HG03039 (cell line): ENCODE data around the gene PARP14.
"Not testable (repeated sequence)": the region's sequence is repeated elsewhere in the genome, so short reads cannot be mapped to it uniquely, and the experiment has no call there.

ENCODE experiments used
- ATAC-seq: cut with Tn5 transposase; IDR thresholded peaks from one replicate; pipeline ENCODE4 v1.9.1; 2021; ENCODE audit warnings: mild to moderate bottlenecking, moderate library complexity; ENCODE audit not compliant: unreplicated experiment

PARP14 gene, protein sequence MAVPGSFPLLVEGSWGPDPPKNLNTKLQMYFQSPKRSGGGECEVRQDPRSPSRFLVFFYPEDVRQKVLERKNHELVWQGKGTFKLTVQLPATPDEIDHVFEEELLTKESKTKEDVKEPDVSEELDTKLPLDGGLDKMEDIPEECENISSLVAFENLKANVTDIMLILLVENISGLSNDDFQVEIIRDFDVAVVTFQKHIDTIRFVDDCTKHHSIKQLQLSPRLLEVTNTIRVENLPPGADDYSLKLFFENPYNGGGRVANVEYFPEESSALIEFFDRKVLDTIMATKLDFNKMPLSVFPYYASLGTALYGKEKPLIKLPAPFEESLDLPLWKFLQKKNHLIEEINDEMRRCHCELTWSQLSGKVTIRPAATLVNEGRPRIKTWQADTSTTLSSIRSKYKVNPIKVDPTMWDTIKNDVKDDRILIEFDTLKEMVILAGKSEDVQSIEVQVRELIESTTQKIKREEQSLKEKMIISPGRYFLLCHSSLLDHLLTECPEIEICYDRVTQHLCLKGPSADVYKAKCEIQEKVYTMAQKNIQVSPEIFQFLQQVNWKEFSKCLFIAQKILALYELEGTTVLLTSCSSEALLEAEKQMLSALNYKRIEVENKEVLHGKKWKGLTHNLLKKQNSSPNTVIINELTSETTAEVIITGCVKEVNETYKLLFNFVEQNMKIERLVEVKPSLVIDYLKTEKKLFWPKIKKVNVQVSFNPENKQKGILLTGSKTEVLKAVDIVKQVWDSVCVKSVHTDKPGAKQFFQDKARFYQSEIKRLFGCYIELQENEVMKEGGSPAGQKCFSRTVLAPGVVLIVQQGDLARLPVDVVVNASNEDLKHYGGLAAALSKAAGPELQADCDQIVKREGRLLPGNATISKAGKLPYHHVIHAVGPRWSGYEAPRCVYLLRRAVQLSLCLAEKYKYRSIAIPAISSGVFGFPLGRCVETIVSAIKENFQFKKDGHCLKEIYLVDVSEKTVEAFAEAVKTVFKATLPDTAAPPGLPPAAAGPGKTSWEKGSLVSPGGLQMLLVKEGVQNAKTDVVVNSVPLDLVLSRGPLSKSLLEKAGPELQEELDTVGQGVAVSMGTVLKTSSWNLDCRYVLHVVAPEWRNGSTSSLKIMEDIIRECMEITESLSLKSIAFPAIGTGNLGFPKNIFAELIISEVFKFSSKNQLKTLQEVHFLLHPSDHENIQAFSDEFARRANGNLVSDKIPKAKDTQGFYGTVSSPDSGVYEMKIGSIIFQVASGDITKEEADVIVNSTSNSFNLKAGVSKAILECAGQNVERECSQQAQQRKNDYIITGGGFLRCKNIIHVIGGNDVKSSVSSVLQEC (N-terminal part only)

DNA sequence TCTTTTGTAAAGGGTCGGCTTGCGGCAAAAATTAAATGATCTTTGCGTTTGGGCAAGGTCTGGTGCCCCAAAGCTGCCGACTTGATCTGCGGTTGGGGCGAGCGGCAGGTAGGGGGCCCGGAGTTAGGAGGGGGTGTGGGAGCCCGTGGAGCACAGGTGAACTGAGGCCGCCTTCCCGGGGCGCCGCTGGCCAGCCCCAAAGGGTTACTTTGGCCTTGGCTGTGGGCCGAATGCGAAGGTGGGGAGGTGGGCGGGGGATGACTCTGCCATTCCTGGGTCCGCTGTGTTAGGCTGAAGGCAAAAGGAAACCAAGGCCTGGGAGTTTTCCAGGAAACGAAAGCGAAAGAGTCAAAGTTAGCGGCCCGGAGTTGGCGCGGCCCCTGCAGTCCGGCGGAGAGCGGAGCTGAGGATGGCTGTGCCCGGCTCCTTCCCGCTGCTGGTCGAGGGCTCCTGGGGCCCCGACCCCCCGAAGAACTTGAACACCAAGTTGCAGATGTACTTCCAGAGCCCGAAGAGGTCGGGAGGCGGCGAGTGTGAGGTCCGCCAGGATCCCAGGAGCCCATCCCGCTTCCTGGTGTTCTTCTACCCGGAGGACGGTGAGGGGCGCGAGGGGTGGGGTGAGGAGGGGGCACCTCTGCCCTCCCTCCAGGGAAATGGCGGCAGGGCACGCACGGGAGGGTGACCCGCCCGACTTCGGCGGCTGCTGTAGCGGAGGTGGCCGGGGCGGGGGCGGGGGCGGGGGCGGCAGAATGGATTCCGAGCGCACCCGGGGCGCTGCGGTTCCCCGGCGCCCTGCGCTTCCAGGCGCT, at the start of gene PARP14:
PARP14 (plus strand) TSS at position 365 of the 809 bp plus-strand sequence; CDS start at position 410, 45 bp downstream.
- peak; percentile 55 for ATAC-seq

DNA sequence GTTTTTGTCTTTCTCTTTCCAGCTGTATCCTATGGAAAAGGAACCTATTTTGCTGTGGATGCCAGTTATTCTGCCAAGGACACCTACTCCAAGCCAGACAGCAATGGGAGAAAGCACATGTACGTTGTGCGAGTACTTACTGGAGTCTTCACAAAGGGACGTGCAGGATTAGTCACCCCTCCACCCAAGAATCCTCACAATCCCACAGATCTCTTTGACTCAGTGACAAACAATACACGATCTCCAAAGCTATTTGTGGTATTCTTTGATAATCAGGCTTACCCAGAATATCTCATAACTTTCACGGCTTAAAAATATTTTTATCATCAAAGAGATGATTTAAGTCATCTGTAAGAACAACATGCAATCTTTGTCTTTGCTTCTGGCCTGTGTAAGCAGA, 44.9 kb upstream of the PARP14 start:
- no peak for ATAC-seq

DNA sequence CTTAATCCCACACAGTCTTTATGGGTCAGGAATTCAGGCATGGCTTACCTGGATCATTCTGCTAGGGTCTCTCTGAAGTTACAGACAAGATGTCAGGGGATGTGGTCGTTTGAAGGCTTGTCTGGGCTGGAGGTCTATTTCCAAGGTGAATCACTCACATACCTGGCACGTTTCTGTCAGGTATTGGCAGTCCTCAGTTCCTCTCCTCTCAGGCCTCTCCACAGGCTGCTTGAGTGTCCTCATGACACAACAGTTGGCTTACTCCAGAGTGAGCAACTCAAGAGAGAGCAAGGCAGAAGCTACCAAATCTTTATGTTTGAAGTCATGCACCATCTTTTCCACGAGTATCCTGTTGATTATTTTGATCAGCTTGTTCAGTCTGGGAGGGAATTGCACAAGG, 43.9 kb upstream of the PARP14 start:
- no peak for ATAC-seq

DNA sequence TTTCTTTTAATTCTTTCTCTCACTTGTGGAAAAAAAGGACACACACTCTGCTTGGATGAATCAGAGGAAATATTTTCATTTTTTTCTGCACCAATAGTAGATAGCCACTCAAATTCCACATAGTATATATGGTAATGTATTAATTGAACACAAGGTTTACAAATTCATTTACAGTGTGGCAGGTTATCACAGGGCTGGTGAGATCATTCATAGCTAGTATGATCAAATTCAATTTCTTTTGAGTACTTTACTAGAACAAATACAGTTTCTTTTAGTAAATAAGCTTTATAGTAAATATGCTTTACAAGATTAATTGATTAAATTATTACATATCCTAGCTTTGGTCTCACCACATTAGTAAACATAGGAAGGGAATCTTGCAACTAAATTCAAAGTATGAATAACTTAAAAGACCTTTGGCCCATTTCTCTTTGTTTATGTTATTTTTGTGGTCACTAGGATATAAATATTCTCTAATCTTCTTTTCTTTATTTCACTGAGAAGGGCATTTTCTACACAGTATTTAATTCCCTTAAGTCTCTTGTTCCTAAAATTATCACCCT, 40.1 kb upstream of the PARP14 start:
- ATAC-seq = no peak

DNA sequence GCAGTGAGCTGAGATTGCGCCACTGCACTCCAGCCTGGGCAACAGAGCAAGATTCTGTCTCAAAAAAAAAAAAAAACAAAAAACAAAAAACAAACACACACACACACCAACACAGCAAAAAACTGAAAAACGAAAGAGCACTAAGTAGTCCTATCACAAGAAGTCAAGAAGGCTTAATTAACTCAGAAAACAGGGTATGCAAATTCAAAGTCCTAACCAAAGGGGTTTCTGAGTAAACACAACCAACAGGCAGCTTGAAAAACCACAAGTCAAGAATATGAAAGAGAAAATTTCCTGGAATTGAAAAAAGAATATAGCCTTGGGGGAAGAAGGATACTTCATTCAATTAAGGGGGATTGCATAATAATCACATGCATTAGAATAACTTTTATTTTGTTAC, 37.7 kb upstream of the PARP14 start:
- peak; percentile 79 for ATAC-seq

DNA sequence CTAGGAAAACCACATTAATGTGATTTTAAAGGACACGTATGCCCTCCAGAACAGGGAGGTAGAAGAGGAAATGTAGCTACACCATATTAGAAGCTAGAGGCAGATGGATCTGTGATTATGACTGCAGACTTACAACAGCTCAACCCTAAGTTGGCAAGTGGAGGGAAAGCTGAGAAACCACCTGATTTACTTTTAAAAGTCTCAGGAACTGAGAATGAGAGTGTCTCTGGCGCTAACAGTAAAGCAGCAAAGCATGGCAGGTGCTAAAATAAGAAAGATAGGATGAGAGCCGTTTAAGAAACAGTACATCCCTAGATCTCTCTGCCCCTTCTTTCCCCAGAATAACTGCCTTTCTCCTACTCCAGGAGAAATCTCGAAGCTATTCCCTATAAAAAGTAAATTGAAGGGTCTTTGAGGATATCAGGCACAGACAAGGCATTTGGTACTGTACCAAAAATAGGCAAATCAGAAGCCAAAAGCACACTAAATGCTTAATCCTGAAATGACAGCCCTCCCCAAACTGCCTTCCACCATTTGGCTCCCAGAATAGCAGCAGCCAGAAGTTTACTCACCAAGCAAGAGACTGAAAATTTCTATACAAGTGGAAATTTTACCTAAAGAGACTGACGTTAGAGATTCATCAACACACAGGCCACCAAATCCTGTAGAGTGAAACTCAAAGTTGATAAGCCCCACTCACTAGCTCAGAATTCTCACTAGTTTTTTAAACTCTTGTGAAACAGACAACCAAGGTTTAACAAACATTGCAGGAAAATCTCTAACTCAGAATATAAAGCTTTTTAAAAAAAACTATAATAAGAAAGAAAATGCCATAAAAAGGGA, 34.3 kb upstream of the PARP14 start:
- ATAC-seq = no peak

DNA sequence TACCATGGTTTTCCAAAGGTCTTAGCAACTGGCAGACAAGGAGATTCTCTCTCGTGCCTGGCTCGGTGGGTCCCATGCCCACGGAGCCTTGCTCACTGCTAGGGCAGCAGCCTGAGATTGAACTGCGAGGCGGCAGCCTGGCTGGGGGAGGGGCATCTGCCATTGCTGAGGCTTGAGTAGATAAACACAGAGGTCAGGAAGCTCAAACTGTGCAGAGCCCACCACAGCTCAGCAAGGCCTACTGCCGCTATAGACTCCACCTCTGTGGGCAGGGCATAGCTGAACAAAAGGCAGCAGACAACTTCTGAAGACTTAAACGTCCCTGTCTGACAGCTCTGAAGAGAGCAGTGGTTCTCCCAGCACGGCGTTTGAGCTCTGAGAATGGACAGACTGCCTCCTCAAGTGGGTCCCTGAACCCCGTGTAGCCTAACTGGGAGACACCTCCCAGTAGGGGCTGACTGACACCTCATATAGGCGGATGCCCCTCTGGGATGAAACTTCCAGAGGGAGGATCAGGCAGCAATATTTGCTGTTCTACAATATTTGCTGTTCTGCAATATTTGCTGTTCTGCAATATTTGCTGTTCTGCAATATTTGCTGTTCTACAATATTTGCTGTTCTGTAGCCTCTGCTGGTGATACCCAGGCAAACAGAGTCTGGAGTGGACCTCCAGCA, 29.3 kb upstream of the PARP14 start:
- ATAC-seq = not testable (repeated sequence)

DNA sequence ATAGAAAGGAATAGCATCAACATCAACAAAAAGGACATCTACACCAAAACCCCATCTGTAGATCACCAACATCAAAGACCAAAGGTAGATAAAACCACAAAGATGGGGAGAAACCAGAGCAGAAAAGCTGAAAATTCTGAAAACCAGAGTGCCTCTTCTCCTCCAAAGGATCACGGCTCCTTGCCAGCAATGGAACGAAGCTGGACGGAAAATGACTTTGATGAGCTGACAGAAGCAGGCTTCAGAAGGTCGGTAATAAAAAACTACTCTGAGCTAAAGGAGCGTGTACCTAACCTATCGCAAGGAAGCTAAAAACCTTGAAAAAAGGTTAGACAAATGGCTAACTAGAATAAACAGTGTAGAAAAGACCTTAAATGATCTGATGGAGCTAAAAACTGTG, 28.7 kb upstream of the PARP14 start:
- not testable (repeated sequence) for ATAC-seq

DNA sequence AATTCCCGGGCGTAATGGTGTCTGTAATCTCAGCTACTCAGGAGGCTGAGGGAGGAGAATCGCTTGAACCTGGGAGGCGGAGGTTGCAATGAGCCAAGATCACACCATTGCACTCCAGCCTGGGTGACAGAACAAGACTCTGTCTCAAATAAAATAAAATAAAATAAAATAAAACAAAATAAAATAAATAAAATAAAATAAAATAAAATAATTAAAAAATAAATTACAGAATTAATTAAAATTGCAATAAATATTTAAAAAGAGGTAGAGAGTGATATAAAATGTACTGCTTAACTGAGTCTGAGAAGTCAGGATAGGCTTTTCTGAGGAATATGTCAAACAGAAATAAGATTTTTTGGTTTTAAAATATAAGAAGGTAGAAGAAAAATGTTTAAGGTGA, 22.3 kb upstream of the PARP14 start:
- ATAC-seq = not testable (repeated sequence)

DNA sequence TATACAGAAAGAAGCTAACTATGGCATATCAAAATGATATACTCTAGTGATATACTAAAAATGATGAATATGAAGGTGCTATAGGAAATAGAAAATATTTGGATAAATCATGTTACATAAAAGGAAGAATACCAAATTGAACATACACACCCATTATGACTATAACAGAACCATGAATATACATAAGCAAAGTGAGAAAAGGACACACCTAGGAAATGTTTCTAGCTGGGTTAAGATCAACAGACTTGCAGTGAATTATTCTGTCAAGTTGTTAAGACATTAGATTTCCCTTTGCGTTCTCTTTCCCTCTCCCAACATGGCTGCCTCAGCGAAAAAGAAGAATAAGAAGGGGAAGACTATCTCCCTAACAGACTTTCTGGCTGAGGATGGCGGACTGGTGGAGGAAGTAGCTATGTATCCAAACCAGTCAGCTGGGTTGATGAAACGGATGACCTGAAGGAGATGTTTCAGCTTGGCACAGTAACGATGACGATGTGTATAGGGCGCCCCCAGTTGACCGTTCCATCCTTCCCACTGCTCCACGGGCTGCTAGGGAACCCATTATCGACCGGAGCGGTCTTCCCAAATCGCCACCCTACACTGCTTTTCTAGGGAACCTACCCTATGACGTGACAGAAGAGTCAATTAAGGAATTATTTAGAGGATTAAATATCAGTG, 20.2 kb upstream of the PARP14 start:
- ATAC-seq = no peak

DNA sequence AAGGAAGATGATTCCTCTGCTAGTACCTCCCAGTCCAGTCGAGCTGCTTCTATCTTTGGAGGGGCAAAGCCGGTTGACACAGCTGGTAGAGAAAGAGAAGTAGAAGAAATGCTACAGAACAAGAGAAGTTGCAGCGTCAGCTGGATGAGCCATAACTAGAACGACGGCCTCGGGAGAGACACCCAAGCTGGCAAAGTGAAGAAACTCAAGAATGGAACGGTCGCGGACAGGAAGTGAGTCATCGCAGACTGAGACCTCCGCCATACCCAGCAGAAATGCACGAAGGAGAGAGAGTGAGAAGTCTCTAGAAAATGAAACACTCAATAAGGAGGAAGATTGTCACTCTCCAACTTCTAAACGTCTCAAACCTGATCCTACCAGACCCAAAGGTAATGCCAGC, 19.0 kb upstream of the PARP14 start:
- ATAC-seq = no peak

DNA sequence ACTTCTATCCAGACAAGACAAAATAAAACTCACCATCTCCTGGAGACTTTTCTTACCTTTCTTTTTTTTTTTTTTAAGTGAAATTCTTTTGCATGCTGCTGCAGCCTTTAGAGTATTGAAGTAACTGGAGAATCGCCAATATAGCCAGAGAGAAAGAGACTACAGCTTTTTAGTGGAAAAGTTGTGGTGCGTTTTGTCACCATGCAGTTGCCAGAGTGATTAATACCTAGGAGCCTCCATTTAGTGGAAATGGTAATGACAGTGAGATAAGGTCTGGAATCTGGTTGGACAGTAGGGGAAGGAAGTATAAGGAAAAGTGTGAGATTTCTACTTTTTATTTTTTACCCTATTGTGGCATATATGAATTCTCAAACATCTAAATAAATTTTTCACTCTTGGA, 18.1 kb upstream of the PARP14 start:
- ATAC-seq = no peak

DNA sequence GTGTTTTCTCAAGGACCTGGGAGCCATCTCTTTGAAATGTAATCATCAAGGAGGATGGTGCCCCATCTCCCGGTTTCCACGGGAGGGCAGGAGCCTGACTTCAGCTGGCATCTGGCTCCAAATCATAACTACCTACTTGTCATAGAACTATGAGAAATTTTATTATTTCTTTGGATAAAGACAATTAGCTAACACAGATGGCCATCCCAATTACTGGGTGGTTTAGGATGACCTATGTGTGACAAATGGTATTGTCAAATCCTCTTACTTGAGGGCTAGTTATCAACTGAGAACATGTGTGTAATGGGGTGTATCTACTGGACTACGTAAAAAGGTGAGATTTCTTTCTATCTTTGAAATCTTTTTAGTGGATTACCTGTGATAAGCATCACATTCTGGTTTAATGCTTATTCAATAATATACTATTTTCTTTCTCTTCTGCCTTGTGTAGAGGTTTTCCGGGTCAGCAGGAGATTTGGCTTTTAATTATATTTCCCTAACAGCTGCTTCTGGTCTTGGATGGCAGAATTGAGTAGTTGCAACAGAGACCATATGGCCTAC, 15.3 kb upstream of the PARP14 start:
- ATAC-seq = no peak

DNA sequence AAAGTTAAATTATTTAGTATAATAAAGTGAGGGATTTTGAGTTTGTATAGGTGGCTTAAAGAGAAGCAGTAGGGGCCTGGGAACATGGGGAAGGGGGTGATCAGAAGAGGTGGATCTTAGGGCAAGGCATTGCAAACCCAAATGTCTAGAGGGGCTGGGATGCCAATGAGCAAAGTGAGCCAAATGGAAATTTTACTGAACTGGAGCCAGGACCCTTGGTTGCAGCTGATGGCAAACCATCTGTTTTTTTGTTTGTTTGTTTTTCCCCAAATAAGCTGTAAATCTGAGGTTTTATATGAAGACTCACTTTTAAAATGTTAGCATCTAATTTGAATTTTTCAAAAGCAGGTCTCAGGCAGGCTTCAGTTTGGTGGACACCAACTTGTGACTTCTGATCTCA, 14.8 kb upstream of the PARP14 start:
- ATAC-seq = no peak

DNA sequence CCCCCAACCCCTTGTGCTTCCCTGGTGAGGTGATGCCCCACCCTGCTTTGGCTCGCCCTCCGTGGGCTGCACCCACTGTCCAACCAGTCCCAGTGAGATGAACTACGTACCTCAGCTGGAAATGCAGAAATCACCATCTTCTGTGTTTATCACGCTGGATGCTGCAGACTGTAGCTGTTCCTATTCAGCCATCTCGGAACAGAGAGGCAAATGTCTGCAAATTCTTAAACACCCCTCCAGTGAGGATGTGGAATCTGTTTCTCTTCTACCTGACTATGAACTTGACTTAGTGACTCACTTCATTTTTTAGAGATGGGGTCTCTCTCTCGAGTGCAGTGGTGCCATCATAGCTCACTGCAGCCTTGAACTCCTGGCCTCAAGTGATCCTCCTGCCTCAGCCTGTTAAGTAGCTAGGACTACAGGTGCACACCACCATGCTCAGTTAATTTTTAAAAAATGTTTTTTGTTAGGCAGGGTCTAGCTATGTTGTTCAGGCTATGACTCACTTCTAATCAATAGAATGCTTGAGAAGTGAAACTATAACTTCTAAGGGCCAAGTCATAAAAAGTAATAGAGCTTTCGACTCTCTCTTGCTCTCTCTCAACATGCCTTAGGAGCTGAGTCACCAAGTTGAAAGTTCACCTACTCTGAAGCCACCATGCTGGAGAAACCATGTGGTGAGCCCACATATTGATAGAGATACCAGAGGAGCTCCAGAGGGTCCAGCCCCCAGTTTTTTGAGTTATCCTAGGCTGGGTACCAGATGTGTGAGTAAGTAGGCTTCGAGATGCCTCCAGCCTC, 11.5 kb upstream of the PARP14 start:
- no peak for ATAC-seq

DNA sequence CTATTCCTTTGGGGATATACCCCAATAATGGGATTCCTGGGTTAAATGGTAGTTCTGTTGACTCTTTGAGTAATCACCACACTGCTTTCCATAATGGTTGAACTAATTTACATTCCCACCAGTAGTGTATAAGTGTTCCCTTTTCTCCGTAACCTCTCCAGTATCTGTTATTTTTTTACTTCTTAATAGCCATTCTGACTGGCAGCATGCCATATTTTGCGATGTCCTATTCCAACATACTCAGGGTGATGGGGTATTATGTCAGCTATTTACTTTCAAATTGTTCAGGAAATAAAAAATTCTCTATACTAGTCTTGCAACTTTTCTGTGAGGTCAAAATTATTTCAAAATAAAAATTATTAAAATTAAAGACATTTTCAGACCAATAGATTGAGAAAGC, 9.1 kb upstream of the PARP14 start:
- ATAC-seq = no peak

DNA sequence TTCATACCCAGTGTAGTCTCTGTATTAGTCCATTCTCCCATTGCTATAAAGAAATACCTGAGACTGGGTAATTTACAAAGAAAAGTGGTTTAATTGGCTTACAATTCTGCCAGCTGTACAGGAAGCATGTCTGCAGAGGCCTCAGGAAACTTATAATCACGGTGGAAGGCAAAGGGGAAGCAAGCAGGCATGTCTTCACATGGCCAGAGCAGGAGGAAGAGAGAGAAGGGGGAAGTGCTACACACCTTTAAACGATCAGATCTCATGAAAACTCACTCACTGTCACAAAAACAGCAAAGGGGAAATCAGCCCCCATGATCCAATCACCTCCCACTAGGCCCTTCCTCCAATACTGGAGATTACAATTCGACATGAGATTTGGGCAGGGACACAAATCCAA, 6.3 kb upstream of the PARP14 start:
- no peak for ATAC-seq
